Fibroblast of the aortic adventitia (primary cell): ENCODE results near the gene VAV2. TPM values are rescaled to one million over a fixed set of nuclear protein-coding genes. Genes with fewer than 3 reads are reported as not detected.

Source experiments
- DNase-seq: peaks from one replicate; pipeline ENCODE4 v3.0.0-alpha.2; 2010; ENCODE audit warnings: low read depth
- H3K4me3 ChIP-seq: 2 replicates; pipeline ENCODE4 v1.5.1; 2011; ENCODE audit warnings: low read depth, mild to moderate bottlenecking, control low read depth, low read length, moderate library complexity
- total RNA-seq: library from RNA; depleted of rRNA; stranded (reverse); fragments of >200 nt; gene quantifications from 2 replicates; pipeline ENCODE4 v1.2.3, GENCODE V29; 2012; ENCODE audit warnings: low replicate concordance
- TF ChIP-seq, protein P1 (sequence below): IDR thresholded peaks from 2 replicates; pipeline ENCODE4 v1.5.1; 2011; ENCODE audit warnings: mild to moderate bottlenecking, low read length, control low read depth, inconsistent platforms; ENCODE audit not compliant: insufficient read depth

Gene VAV2
- total RNA-seq, 1 donor, result 10.9 TPM

DNA sequence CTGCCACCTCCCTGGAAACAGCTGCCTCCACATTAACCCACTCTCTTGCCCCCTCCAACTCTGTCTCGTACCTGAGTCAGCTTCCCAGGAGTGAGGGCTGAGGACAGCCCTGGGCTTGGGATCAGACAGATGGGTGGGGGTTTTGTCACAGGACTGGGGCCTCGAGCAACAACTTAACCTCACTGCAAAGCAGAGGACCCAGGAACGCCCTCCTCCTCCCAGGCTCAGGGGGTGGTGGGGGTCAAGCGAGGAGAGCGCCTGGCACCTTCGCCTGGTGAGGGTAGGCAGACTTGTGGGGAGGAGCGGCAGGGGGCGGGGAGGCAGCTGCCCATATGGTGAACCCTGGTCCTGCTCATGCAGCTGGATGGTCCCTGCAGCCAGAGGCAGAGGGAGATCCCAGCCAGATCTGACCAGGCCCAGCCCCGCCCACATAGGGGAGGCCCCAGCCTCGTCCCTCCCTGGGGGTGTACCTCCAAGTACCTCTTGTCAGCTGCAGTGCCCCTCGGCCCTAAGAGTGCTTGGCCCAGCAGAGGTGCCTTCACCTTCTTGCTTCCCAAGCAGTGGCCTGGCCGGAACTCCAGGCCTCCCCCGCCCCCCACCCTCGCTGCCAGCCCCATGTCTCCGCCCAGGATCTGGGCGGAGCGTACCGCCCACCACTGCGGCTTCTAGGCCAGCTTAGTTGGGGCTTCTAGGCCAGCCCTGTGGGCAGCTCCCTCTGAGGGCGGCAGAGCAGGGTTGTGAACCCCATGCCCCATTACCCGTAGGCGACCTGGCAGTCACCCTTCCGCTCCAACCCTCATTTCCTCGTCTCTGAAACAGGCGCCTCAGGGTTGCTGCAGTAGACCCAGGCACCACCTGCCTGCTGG is 254.1 kb downstream of the VAV2 start, which contains the start of gene SARDH:
TSS of gene SARDH (minus strand) at position 579 of the 866 bp plus-strand sequence. CDS start 4,179 bp downstream, outside the sequence.
- peak; percentile 35 for DNase-seq
- TF ChIP-seq, protein P1, sequence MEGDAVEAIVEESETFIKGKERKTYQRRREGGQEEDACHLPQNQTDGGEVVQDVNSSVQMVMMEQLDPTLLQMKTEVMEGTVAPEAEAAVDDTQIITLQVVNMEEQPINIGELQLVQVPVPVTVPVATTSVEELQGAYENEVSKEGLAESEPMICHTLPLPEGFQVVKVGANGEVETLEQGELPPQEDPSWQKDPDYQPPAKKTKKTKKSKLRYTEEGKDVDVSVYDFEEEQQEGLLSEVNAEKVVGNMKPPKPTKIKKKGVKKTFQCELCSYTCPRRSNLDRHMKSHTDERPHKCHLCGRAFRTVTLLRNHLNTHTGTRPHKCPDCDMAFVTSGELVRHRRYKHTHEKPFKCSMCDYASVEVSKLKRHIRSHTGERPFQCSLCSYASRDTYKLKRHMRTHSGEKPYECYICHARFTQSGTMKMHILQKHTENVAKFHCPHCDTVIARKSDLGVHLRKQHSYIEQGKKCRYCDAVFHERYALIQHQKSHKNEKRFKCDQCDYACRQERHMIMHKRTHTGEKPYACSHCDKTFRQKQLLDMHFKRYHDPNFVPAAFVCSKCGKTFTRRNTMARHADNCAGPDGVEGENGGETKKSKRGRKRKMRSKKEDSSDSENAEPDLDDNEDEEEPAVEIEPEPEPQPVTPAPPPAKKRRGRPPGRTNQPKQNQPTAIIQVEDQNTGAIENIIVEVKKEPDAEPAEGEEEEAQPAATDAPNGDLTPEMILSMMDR, result no peak
- H3K4me3 ChIP-seq, result peak within 1 kb of the TSS; percentile 54

DNA sequence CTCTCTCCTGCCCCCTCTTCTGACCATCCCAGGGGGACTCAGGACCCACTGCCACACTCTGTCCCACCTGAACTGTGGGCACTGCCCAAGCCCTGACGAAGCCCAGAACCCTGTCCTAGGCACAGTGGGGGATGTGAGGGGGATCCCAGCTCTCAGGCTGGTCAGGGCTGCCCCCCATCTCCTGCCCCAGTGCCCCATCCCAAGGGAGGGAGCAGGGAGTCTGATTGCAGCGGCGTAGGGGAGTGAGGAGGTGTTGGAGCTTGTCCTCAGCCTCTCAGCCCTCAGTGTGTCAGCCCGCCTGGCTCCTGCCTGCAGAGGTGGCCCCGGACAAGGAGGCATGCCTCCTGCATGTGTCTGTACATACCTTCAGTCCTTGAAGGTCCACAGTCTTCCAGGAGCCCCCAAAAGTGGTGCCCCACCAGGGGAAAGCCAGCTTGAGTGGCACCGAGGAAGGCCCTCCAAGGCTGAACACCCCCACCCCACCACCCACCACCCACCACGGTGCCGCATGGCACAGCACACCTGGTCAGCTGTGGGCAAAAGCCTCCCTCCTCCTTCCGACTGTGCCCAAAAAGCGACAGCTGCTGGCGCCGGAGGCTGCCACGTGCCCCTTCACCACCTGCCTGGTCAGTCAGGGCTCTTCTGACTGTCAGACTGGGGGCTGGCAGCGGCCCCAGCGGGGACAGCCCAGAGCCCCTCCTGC is 254.9 kb downstream of the VAV2 start:
- DNase-seq, result no peak
- no peak overlapping the region for H3K4me3 ChIP-seq
- TF ChIP-seq, protein P1, result no peak

DNA sequence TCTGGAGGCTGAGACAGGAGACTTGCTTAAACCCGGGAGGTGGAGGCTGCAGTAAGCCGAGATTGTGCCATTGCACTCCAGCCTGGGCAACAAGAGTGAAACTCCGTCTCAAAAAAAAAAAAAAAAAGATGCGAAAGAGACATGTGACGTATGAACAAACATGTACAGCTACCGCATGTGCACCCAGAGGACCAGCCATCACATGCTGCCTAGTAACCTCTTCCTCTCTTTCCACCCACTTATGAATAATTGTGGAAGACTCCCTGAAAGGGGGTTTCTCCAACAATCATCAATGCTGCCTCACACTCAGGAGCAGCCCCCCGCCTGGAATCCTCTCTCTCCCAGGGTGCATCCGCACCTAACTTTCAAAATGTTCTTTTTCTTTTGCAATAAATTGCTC is 256.2 kb downstream of the VAV2 start:
- DNase-seq, result no peak
- TF ChIP-seq, protein P1, result no peak
- no peak overlapping the region for H3K4me3 ChIP-seq

DNA sequence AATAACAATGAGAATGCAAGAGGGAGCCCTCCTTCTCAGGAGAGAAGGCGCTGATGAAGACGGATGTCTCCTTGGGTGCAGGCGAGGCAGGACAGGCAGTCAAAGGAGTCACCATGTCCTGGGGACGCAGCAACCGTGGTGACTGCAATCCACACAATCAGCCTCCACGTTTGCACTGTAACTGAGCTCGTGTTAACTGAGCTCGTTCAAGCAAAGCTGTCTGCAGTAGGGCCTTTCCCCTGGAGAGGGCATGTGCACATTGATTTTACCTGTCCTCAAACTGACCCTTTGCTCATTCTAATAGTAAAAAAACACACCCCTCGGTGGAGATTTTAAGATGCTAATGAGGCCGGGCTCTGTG is 256.7 kb downstream of the VAV2 start:
- no peak overlapping the region for H3K4me3 ChIP-seq
- TF ChIP-seq, protein P1, result no peak
- no peak for DNase-seq

DNA sequence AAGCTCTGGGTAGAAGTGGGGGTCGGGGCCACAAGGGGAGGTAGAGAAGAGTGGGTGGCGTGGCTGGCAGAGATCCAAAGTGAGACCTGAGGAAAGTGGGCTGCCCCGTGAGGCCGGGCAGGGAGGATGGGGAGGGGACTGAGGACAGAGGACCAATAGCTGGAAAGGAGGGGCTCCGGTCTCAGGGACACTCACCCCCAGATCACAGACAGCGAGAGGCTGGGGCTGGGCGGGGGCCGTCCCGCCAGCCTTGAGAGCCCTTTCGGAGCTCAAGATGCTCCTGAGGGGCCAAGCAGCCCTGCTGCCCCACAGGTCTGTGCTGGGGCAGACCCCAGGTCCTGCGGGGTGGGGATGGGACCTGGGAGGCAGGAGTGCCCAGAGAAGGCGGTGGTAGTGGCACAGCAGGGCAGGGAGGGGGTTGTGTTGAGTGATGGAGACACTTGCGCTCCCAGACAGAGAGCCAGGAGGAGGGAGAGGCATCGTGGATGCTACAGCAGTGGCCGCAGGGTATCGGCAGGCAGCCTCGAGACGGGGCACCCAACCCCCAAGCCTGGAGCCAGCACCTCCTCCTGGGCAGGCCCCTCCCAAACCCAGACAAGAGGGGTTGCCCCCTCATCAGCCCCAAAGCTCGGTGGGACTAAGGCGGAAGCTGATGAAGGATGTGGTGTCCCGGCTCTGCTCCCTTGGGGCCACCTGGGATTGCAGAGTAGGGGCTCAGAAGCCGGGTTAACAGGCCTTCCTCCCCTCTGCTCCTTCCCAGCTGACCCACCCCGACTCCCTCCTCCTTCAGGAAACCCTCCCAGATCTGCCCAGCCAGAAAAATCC is 257.3 kb downstream of the VAV2 start:
- H3K4me3 ChIP-seq, result no peak overlapping the region
- TF ChIP-seq, protein P1, result no peak
- DNase-seq, result no peak

DNA sequence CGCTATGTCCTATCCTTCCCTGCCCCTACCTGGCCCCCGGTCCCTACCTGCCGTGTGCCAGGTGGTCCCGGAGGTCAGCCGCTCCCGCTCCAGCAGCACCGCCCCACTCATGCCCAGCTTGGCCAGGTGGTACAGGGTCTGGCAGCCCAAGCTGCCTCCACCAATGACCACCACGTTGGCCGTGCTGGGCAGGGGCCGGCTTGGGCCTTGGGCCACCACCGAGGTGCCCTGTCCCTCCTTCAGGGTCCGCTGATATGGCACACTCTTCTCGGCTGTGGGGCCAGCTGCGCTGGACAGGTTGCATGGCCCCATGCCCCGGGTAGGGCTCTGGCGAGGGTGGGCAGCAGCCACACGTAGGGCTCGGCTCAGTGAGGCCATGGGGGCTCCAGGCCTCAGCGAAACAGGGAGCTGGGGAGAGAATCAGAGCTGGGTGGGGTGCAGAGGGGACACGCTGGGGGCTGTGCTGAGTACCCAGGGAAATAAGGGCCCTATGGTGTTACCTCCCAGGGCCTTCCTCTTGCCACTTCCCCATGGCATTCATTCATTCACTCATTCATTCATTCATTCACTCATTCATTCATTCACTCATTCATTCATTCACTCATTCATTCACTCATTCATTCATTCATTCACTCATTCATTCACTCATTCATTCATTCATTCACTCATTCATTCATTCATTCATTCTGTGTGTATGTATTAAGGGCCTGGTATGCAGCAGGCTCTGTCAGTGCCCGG is 258.2 kb downstream of the VAV2 start:
- no peak overlapping the region for H3K4me3 ChIP-seq
- TF ChIP-seq, protein P1, result no peak
- DNase-seq, result no peak
